ENCODE measurements around the gene TNRC18.

TNRC18 gene

GRCh38 chr7:5451391-5451790, 27.8 kb upstream of the TNRC18 start:
- no peak for DNase-seq

- no peak for DNase-seq
Observed at GRCh38 chr7:5450549-5451327, 27.1 kb upstream of the TNRC18 start.

- DNase-seq, result no peak
Observed at GRCh38 chr7:5448378-5449037, 24.9 kb upstream of the TNRC18 start.

GRCh38 chr7:5445981-5446594, 22.5 kb upstream of the TNRC18 start:
- no peak for DNase-seq

- DNase-seq, result no peak
Observed at GRCh38 chr7:5443678-5444077, 20.0 kb upstream of the TNRC18 start.

- DNase-seq, result no peak
Observed at GRCh38 chr7:5442757-5443305, 19.2 kb upstream of the TNRC18 start.

- DNase-seq, result no peak
Observed at GRCh38 chr7:5441840-5442503, 18.3 kb upstream of the TNRC18 start.

GRCh38 chr7:5439572-5440496, 16.2 kb upstream of the TNRC18 start:
- no peak for DNase-seq

- no peak for DNase-seq
Observed at GRCh38 chr7:5439209-5439571, 15.6 kb upstream of the TNRC18 start.

GRCh38 chr7:5437987-5438386, 14.4 kb upstream of the TNRC18 start:
- no peak for DNase-seq

GRCh38 chr7:5437348-5437892, 13.8 kb upstream of the TNRC18 start:
- DNase-seq, result no peak

- no peak for DNase-seq
Observed at GRCh38 chr7:5436003-5436678, 12.5 kb upstream of the TNRC18 start.

- DNase-seq, result no peak
Observed at GRCh38 chr7:5435291-5436002, 11.8 kb upstream of the TNRC18 start.

GRCh38 chr7:5433181-5433580, 9.5 kb upstream of the TNRC18 start:
- no peak for DNase-seq

GRCh38 chr7:5432691-5433090, 9.1 kb upstream of the TNRC18 start:
- no peak for DNase-seq

GRCh38 chr7:5431560-5432015, 8.0 kb upstream of the TNRC18 start:
- no peak for DNase-seq

GRCh38 chr7:5430612-5430947, 6.9 kb upstream of the TNRC18 start:
- DNase-seq, result no peak

GRCh38 chr7:5429857-5430611, 6.4 kb upstream of the TNRC18 start:
- no peak for DNase-seq

GRCh38 chr7:5429253-5429856, 5.7 kb upstream of the TNRC18 start:
- DNase-seq, result no peak
